Measurements from ENCODE around the gene FOXP1. TPM values are rescaled to one million over a fixed set of nuclear protein-coding genes. Genes with fewer than 3 reads are reported as not detected.

Gene FOXP1
- total RNA-seq, 1 donor from 2014 or later = 107 TPM

DNA sequence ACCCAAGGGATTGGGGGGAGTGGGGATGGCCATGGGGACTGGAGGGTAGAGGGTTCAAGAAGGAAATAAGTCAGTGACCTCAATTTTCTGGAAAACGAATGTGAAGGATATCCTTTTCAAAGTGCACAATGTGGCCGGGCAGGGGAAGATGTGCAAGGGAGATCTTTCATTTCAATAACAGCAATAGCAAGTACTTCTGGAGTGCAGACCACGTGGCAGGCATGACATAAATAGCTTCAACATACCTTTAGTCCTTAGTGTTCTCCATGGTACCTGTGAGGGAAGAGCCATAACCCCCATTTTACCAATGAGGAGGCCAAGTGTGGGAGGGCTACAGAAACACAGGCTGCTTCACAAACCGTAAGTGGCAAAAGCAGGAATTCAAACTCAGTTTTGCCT lies 138.7 kb downstream of the FOXP1 start:
- no peaks in the 10 kb centered on the region for H3K36me3 ChIP-seq (ENCODE audit: insufficient read depth, low read length)
- no peak overlapping the region for H3K4me3 ChIP-seq (ENCODE audit: insufficient read depth, low read depth, low read length)
- peak overlapping the region; percentile 18 for H3K27ac ChIP-seq (ENCODE audit: low read depth, low read length)
- no peak overlapping the region for H3K27ac Mint-ChIP-seq (ENCODE audit: unreplicated experiment)
- peaks cover 93% of the 10 kb centered on the region for H3K79me2 ChIP-seq (ENCODE audit: insufficient read depth, low read length)
- H3K9me3 Mint-ChIP-seq (ENCODE audit: unreplicated experiment) = no peaks in the 10 kb centered on the region
- peaks cover 10% of the 10 kb centered on the region for H3K36me3 Mint-ChIP-seq (ENCODE audit: low read depth, unreplicated experiment)
- no peak overlapping the region for H3K4me3 Mint-ChIP-seq (ENCODE audit: unreplicated experiment)
- no peak for DNase-seq (ENCODE audit: low read depth)
- no peaks in the 10 kb centered on the region for H3K9me3 ChIP-seq (ENCODE audit: insufficient read depth, low read depth, low read length)
- peaks cover 55% of the 10 kb centered on the region for H4K20me1 ChIP-seq (ENCODE audit: insufficient read depth, low read length)
- no peaks in the 10 kb centered on the region for H3K27me3 ChIP-seq (ENCODE audit: insufficient read depth, low read length)
- no peaks in the 10 kb centered on the region for H3K27me3 Mint-ChIP-seq (ENCODE audit: low read depth, unreplicated experiment)
- no peak for FAIRE-seq
- TF ChIP-seq EZH2 (IDR thresholded peaks at IDR 0.05; ENCODE audit: insufficient read depth, low read length) = no peak
- no peak for TF ChIP-seq CTCF (IDR thresholded peaks at IDR 0.05; ENCODE audit: insufficient read depth, low read depth, low read length)
- peak overlapping the region; percentile 14 for H3K9ac ChIP-seq (ENCODE audit: low read length)
- H3K4me1 Mint-ChIP-seq (ENCODE audit: low read depth, unreplicated experiment) = peaks cover 57% of the 10 kb centered on the region
- H2AFZ ChIP-seq (ENCODE audit: low read depth, low read length) = no peak overlapping the region
- H3K4me2 ChIP-seq (ENCODE audit: low read length) = peak overlapping the region; percentile 60
- peaks cover 17% of the 10 kb centered on the region for H3K4me1 ChIP-seq (ENCODE audit: insufficient read depth, low read length)

GRCh38 chr3:71444028-71444860 lies 139.3 kb downstream of the FOXP1 start:
- H3K27me3 ChIP-seq (ENCODE audit: insufficient read depth, low read length) = no peaks in the 10 kb centered on the region
- H3K36me3 Mint-ChIP-seq (ENCODE audit: low read depth, unreplicated experiment) = peaks cover 10% of the 10 kb centered on the region
- H3K4me3 ChIP-seq (ENCODE audit: insufficient read depth, low read depth, low read length) = no peak overlapping the region
- no peak overlapping the region for H3K4me3 Mint-ChIP-seq (ENCODE audit: unreplicated experiment)
- peak overlapping the region; percentile 60 for H3K4me2 ChIP-seq (ENCODE audit: low read length)
- H3K79me2 ChIP-seq (ENCODE audit: insufficient read depth, low read length) = peaks cover 95% of the 10 kb centered on the region
- peak overlapping the region; percentile 40 for H3K27ac ChIP-seq (ENCODE audit: low read depth, low read length)
- H3K4me1 Mint-ChIP-seq (ENCODE audit: low read depth, unreplicated experiment) = peaks cover 55% of the 10 kb centered on the region
- no peak overlapping the region for H2AFZ ChIP-seq (ENCODE audit: low read depth, low read length)
- TF ChIP-seq EZH2 (IDR thresholded peaks at IDR 0.05; ENCODE audit: insufficient read depth, low read length) = no peak
- peak overlapping the region; percentile 72 for H3K27ac Mint-ChIP-seq (ENCODE audit: unreplicated experiment)
- H3K9ac ChIP-seq (ENCODE audit: low read length) = peak overlapping the region; percentile 14
- no peaks in the 10 kb centered on the region for H3K27me3 Mint-ChIP-seq (ENCODE audit: low read depth, unreplicated experiment)
- H3K9me3 ChIP-seq (ENCODE audit: insufficient read depth, low read depth, low read length) = no peaks in the 10 kb centered on the region
- H4K20me1 ChIP-seq (ENCODE audit: insufficient read depth, low read length) = peaks cover 51% of the 10 kb centered on the region
- no peak for FAIRE-seq
- H3K4me1 ChIP-seq (ENCODE audit: insufficient read depth, low read length) = peaks cover 17% of the 10 kb centered on the region
- no peaks in the 10 kb centered on the region for H3K9me3 Mint-ChIP-seq (ENCODE audit: unreplicated experiment)
- DNase-seq (ENCODE audit: low read depth) = peak; percentile 84
- no peaks in the 10 kb centered on the region for H3K36me3 ChIP-seq (ENCODE audit: insufficient read depth, low read length)

- peaks cover 51% of the 10 kb centered on the region for H4K20me1 ChIP-seq (ENCODE audit: insufficient read depth, low read length)
- peaks cover 10% of the 10 kb centered on the region for H3K36me3 Mint-ChIP-seq (ENCODE audit: low read depth, unreplicated experiment)
- peak overlapping the region; percentile 47 for H3K27ac Mint-ChIP-seq (ENCODE audit: unreplicated experiment)
- no peaks in the 10 kb centered on the region for H3K36me3 ChIP-seq (ENCODE audit: insufficient read depth, low read length)
- H2AFZ ChIP-seq (ENCODE audit: low read depth, low read length) = no peak overlapping the region
- no peak overlapping the region for H3K4me3 ChIP-seq (ENCODE audit: insufficient read depth, low read depth, low read length)
- no peak overlapping the region for H3K9ac ChIP-seq (ENCODE audit: low read length)
- FAIRE-seq (no peak), DNase-seq (ENCODE audit: low read depth) (no peak)
- no peaks in the 10 kb centered on the region for H3K27me3 ChIP-seq (ENCODE audit: insufficient read depth, low read length)
- H3K4me1 ChIP-seq (ENCODE audit: insufficient read depth, low read length) = peaks cover 17% of the 10 kb centered on the region
- H3K27me3 Mint-ChIP-seq (ENCODE audit: low read depth, unreplicated experiment) = no peaks in the 10 kb centered on the region
- H3K4me2 ChIP-seq (ENCODE audit: low read length) = no peak overlapping the region
- TF ChIP-seq EZH2 (IDR thresholded peaks at IDR 0.05; ENCODE audit: insufficient read depth, low read length) (no peak), CTCF (IDR thresholded peaks at IDR 0.05; ENCODE audit: insufficient read depth, low read depth, low read length) (no peak)
- peaks cover 47% of the 10 kb centered on the region for H3K4me1 Mint-ChIP-seq (ENCODE audit: low read depth, unreplicated experiment)
- H3K9me3 Mint-ChIP-seq (ENCODE audit: unreplicated experiment) = no peaks in the 10 kb centered on the region
- H3K27ac ChIP-seq (ENCODE audit: low read depth, low read length) = no peak overlapping the region
- no peaks in the 10 kb centered on the region for H3K9me3 ChIP-seq (ENCODE audit: insufficient read depth, low read depth, low read length)
- peaks cover 95% of the 10 kb centered on the region for H3K79me2 ChIP-seq (ENCODE audit: insufficient read depth, low read length)
- H3K4me3 Mint-ChIP-seq (ENCODE audit: unreplicated experiment) = no peak overlapping the region
These were observed 140.2 kb downstream of the FOXP1 start for GRCh38 chr3:71443332-71443731.

Measured in astrocyte (in vitro differentiated cells and primary cell).